NCI-H510A treated with DMSO at 0.1 percent for 48 hours (cell line): Measurements from ENCODE around the gene TMEM109.
A peak's percentile ranks its signal among the peaks of the same experiment; 100 is the strongest.

Experiments
- DNase-seq: peaks from one replicate; lab custom pipeline; 2025; lab: John Stamatoyannopoulos, UW

Gene TMEM109

DNA sequence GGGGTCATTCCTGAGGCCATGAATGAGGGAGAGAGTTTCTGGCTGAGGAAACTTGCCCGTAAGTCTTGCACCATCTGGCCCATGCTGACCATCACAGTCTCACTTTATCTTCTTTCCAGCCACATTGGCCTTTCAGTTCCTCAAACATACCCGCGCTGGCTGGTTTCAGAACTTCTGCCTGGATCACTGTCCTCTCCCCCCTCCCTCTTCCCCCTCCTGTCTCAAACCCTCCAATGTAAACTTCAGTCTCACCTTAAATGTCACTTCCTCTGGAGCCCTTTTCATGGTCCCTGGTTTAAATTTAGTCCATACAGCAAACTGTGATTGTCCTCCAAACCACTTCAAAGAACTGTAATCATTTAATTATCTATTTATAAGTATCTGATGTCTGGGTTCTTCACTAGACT lies 3.7 kb upstream of the TMEM109 start:
- no peak for DNase-seq

DNA sequence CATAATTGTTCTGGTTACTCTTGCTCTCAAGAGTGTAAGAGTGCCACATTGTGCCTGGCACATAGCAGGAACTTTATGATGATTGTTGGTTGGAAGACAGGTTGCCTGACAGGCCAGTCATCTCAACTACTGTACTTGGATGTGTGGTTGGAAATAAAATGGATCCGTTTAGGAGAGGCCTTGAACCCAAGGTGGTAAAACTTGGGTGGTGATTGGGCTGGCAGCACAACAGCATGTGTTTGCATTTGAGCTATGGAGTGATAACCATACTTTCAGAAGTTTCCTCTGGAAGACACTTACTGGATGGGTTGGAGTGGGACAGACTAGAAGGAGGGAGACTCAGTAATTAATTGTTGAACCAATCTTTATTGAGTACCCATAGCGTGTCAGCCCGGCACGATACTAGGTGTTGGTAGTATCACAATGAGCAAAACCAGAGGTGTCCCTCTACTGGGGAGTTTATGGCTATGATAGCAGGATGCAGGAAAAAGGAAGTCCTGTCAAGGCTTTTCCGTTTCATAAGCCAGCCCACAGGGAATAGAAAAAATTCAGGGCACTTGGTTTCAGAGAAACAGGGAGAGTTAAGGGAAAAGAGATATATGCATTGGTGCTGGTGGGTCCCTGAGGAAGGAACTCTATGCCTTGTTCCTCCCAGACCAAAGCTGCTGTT lies 3.1 kb upstream of the TMEM109 start:
- DNase-seq = no peak

DNA sequence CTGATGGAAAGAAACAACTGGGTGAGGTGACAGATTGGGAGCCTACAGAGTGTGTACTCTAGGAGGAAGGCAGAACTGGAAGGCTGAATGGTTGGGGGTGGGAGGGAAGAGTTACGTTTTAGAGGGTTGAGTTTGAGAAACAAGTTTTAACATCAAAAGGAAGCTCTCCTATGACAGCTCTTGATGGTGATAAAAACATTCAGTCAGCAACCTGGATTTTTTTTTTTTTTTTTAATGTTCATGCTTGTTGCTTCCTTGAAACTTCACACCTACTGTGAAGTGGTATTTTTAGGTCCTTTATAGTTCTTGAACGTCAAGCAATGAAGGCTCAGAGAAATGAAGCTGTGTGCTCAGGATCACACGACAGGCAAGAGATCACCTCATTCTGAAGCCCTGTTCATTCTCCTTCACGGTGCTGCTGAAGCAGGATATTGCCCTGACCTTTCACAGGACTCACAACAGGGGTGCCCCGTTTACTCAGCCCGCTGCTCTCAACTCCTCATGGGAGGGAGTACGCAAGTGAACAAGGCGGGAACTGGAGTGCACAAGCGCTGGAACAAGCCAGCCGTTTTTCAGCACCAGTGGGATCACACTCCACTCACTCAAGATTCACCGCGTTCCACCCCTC lies 1.6 kb upstream of the TMEM109 start:
- DNase-seq = no peak

DNA sequence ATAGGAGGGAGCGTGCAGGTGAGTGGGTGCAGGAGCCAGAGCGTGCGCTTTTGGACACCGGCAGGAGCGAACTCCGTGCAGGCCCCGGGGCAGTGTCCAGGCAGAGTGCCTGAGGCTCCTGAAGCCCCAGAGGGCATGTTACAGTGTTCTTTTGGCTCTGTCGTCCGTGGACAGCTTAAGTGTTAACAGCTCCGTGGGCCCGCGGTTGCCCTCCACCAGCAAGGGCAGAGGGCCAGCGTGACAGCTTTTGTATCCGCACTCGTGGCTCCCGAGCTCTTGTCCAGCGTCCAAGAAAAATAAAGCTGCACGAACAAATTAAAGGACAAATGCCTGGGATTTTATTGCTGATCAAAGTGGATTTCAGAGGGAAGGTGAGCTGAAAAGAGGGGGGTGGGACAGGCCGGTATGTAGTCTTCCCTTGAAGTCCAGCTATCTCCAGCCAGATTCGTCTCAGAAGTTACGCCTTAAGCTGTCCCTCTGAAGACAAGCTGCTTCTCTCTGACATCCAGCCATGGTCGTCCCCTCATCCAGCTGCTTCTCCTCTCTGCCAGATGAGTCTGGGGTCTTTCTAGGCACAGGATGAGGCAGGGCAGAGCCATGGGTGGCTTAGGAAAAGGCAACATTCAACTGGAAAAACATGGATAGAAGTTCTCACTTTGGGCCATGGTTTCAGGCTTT lies 968 bp upstream of the TMEM109 start:
- no peak for DNase-seq

DNA sequence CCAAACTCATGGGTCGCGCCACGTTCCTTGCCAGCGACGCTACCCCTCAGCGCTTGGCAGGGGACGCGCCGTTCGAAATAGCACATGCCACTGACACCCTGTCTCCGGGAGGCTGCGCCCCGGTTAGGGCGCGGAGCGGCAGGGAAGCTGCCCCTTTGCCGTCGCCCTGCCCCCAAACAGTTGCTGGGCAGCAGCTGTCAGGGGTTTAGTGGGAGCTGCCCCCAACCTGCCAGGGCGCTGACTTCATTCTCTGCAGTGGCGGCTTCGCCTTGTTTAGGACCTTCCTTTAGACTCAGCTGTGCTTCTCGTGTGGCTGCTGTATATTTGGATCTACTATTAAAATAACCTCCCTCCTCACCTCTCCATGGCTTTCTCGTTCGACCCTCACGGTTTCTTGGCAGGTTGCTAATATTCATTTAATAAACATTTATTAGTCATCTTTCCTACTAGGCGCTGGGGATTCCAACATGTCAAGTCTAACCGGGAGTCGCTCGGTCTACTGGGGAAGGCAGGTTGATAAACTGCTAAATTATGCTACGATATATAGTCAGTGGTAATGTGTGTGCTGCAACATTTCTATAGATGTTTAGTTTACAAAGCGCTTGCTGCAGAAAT lies 782 bp downstream of the TMEM109 start:
- no peak for DNase-seq

DNA sequence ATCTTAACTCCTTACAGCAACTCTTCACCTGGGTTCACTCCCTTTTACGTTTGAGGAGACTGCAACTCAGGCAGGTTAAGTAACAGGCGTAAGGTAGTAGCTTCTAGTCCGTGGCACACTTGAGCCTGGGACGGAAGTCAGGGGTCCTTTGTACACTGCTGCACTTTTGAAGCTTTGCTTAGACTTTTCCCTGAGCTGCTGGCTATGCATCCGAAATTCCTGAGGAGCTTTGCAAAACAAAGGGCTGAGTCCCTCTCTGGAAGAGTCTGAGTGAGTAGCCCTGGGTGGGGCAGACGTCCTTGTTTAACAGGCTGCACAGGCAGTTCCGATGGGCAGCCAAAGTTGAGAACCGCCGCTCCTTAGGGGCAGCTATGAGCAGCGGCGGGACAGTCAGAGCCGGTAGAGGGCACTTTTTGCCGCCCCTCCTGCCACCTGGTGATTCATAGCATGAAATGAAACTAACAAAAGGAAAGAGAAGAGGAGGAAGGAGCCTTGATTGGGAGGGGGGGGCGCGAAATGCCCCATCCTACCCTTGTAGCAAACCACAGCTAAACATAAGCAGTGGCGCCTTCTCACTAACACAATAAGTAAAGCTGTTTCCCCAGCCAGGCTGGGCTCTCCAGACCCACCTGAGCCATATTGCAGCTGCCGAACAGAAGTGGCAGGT lies 1.4 kb downstream of the TMEM109 start:
- peak; percentile 22 for DNase-seq

DNA sequence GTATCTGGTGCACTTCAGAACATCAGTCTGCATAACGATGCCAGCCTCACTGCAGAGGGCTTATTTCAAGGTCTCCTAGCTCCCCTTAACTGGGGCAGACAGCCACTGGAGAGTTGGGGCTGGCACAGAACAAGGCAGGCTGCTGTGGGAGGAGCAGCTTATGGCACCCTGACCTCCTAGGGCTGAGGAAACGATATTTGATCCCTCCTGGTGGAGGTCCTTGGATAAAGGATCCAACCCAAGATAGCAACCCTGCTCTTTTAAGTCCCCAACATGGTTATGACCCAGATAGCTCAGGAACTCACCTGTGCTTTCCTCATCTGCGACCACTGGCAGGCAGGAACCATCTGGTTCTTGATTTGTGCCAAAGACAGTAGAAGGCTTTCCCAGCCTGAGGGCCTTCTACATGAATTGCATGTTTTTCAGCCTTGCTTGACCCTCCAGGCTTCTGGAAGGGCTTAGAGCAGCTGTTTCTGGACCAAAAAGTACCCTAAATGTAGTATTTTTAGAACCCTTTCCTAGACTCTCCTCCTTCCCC lies 2.8 kb downstream of the TMEM109 start:
- no peak for DNase-seq

DNA sequence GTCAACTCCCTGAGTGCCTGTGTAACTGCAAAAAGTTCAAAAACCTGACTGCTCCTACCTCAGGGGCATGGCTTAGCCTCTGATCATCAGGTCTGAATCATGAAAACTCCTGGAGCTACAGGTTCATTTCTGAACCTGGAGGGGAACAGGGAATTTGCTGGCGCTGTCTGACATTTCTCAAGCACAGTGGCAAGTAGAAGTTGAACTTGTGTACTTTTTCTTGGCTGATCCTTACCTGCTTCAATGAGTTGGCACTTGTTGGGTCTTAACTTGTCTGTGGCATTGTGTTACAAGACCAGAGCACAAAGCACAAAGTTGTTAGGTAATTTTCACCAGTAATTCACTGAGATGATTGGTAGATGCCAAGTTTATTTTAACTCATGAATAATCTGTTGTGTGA lies 3.3 kb downstream of the TMEM109 start:
- DNase-seq = no peak

DNA sequence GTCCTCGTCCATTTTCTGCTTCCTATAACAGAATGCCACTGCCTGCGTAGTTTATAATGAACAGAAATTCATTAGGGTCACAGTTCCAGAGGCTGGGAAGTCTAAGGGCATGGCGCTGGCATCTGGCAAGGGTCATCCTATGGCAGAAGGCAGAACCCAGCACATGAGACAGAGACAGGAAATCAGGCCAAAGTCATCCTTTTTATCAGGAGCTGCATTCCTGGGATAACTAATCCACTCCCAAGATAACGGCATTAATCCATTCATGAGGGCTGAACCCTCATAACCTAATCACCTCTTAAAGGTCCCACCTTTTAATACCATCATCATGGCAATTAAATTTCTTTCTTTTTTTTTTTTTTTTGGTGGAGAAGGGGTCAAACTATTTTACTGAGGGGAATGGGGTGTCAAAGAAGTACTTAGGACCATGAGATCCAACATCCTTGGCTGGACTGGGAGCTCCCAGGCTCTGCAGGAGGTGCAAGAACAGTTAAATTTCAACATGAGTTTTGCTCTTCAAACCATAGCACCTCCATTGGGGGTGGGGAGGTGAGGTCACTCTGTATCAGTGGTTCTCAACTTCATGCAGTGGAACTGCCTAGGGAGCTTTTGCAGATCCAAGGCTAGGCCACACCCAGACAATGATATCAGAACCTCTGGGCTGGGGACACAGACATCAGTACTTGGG lies 4.4 kb downstream of the TMEM109 start:
- DNase-seq = no peak

DNA sequence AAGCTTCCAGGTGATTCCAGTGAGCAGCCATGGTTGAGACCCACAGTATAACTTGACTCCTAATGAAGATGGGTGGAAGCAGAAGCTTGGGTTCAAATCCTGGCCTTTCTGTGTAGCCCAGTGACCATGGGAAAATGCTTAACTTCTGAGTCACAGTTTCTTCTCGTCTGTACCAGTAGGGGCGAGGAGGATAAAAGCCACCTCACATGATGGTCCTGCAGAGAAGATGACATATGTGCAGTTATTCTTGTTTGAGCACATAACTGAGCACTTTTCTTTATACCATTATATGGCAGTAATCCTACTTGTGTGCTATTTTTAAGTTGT lies 4.9 kb downstream of the TMEM109 start:
- no peak for DNase-seq

DNA sequence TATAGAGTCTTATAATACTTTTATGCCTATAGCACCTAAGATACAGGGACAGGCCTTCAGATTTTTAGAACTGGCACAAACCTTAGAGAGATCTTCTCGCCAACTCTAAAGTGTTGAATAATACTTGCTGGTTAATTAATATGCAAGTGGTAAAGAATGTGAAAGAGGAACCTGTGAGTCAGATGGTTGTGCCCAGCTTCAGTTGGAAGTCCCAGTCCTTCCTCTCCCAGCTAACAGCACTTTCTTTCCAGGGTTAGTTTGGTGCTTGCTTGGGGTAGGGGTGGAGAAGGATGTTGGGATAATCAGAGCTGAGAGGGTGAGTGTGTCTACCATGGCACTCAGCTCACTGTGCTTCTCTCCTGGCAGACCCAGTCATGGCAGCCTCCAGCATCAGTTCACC lies 5.4 kb downstream of the TMEM109 start:
- DNase-seq = no peak

DNA sequence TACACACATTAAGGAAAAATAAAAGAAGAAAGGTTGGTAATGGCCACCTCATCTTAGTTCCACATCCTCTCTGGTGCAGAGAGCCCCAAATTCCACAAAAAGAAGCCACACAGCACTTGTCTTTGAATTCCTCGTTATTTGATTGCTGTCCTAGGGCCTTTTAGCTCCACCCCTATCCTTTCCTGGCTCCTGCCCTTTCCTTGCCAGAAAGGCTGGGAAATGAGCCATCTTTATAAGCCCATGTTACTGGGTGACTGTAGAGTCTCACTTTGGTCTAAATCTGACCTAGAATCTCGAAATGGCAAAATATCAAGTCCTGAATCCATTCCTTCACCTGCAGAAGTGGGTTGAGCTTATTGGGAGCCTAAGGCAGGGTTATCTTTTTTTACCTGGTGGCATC lies 6.0 kb downstream of the TMEM109 start:
- DNase-seq = no peak

DNA sequence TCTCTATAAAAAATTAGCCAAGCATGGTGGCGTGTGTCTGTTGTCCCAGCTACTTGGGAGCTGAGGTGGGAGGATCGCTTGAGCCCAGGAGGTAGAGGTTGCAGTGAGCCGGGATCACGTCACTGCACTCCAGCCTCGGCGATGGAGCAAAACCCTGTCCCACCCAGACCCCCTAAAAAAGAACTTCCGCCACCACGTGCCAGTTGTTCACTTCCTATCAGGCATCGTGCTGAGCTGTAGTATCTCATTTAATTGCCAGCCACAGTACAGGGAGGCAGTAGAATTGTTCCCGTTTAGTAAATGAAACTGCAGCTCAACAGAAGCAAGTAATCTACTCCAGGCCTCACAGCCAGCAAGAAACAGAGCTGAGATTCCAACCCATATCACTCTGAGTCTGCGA lies 7.3 kb downstream of the TMEM109 start:
- no peak for DNase-seq

DNA sequence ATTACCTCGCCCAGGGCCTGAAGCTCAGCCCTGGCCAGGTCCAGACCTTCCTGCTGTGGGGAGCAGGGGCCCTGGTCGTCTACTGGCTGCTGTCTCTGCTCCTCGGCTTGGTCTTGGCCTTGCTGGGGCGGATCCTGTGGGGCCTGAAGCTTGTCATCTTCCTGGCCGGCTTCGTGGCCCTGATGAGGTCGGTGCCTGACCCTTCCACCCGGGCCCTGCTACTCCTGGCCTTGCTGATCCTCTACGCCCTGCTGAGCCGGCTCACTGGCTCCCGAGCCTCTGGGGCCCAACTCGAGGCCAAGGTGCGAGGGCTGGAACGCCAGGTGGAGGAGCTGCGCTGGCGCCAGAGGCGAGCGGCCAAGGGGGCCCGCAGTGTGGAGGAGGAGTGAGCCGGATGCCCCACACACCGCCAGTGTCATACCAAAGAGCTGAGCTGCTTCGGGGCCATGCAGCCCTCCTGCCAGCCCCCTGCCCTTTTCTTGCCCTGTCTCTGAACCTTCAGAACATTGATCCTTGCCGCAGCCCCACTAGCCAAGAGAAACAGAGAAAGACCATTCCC lies 7.9 kb downstream of the TMEM109 start:
- DNase-seq = no peak

DNA sequence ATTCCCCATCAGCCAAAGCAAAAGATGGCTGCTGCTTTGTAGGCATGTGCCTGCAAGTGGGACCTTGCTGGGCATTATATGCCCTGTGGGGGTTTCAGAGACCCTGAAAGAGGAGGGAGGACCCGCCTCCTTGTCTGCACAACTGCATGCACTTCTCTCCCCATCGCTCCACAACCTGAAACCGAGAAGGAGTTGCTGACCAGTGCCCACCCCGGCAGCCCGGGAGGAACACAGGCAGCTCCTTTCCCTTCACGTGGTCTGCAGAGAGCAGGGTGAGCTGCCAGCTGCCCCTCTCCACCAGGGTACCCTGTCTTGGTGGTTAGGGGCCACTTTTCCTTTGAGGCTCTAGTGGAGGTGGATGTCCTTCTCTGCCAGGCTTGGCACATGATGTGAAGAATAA lies 8.9 kb downstream of the TMEM109 start:
- DNase-seq = no peak

DNA sequence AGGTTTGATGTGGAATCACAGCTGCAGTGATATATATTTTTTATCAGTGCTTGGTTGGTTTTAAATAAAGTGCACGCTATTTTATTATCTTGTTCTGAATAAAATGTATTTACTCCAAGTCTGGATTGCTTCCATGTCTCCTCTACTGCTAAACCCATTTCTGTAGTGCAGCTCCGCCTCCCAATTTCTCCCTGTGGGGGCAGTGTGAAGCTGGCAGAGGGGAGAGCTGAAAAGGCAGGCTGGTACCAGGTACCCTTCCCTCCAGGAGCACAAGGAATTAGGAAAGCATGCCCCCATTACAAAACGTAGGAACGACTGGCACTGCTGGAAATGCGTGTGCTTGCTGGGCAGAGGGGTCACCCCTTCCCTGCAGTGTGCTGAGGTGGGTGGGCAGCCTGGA lies 9.4 kb downstream of the TMEM109 start:
- no peak for DNase-seq

DNA sequence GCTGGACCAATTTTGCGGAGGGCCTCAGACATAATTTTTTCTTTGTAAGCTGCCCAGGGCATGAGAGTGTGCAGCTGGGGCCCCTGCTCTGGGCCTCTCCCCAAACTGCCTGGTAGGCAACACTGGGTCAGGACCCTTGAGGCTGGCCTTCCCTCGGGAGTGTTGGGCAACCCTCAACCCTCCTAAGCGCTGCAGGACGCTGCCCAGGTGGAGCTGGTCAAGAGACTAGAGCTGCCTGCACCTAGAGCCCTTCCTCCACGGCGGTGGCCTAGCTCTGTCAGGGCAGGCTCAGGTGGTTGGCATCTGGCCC lies 9.8 kb downstream of the TMEM109 start:
- DNase-seq = no peak

DNA sequence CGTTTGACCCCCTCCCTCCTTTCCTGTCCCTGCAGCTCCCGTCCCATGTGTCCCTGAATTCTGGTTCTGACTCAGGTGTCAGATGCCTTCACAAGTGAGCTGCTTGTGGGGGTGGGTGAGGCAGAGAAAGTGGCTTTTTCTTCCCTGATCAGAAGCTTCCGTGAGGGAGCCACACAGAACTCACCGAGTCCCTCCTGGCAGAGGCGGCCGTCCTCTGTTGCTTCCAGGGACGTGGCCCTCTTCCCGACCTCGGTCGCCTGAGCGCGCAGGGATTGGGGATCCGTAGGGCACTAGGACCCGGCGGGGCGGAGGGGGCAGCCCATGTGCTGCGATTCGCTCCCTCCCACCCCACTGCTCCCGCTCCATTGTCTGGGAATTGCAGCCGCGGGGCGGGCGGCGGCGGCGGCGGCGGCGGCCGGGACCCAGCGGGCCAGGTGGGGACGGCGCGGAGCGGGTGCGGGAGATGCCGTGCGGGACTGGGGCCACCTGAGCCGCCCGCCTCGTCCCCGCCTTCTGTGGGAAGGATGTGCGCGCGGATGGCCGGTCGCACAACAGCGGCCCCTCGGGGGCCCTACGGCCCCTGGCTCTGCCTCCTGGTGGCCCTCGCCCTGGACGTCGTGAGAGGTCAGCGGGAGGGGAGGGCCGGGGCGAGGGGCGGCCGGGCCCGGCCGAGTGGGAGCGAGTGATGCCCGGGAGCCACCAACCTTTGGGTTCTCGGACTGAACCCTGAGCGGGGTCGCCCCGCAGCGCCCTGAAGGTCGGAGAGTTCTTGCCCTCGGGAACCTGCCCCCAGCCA lies 10.3 kb downstream of the TMEM109 start, which contains the start of gene TMEM132A:
TMEM132A (plus strand) TSS at position 351 of the 796 bp plus-strand sequence; CDS start at position 525, 174 bp downstream.
- peak; percentile 60 for DNase-seq

DNA sequence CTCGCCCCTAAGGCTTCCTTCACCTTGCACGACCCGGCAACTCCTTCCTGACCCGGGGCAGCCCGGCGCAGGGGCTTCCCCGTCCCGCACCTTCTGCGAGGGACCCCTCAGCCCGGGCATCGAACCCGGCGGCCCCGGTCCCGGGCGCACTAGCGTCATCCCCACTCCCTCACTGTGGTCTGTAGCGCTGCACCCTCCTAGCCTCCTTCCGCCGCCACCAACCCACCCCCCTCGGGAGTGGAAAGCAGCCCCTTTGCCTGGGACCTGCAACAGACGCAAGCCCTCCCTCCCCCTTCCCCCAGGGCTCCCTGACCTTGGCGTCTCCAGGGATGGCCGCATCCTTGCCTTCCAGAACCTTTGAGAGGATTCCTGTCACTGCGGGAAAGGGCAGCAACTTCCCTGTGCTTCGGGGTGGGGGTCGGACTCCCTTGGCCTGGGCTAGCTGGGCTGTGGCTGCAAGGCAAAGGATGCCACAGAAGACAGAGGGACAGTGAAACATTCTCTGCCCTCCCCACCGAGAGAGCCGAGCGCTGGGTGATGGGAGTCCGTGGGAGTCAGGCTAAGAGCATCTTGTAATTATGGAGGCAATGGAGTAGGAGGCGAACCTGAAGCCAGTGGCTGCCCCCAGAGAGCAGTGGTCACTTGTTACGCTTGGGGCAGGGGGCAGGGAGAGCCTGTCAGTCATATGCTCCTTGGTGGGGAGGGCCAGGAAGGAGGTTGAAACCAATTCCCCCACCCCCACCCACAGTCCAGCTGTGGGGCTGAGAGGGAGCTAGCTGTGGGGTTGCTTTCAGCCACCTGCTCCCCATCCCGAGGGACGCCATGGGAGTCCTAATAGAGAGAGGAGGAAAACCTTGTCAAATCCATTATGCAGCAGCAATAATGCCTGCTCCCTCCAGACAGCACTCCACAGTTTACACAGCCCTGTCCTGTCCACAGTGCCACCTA lies 11.2 kb downstream of the TMEM109 start:
- no peak for DNase-seq

DNA sequence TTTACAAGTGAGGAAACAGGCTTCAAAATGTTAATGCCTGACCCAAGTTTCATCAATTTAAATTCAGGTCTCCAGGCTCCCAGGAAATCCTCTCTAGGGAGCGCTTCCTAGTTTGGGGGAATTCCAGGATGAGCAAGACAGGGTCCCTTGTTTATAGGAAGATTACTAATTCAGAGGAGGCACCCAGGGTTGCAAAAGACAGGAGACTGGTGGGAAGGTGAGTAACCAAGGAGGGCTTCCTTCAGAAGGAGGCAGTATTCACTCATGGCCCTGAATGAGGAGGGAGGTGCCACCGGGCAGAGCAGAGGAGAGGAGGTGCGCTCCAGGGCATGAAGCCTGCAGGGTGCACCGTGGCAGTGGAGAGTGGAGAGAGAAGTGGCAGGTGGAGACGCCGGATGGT lies 11.9 kb downstream of the TMEM109 start:
- DNase-seq = no peak
